Lower leg skin (tissue), 4 donors: ENCODE data around the gene UGT3A2. TPM values are rescaled to one million over a fixed set of nuclear protein-coding genes. Genes with fewer than 3 reads are reported as not detected.

Source experiments
- DNase-seq, 2 donors: peaks; one replicate each; pipeline ENCODE4 v3.0.0-alpha.2; 2019; ENCODE audit warnings: low spot score in 2 of 2
- H3K4me3 ChIP-seq: fragments of 200-600 bp; sonication (generic); 2 replicates; pipeline ENCODE4 v1.5.1; 2017; ENCODE audit warnings: mild to moderate bottlenecking, low read depth; ENCODE audit not compliant: poor library complexity, severe bottlenecking
- CTCF ChIP-seq, 3 donors: fragments of 450-650 bp; IDR thresholded peaks; one replicate each; pipeline ENCODE4 v1.5.1; 2016; ENCODE audit warnings: antibody characterized with exemption in 3 of 3, mild to moderate bottlenecking in 3 of 3, moderate library complexity in 2 of 3
- POLR2A ChIP-seq, 2 donors: fragments of 450-650 bp; IDR thresholded peaks; one replicate each; pipeline ENCODE4 v1.6.1; 2016 to 2017; ENCODE audit warnings: antibody characterized with exemption in 2 of 2, mild to moderate bottlenecking in 1 of 2, moderate library complexity in 1 of 2
- WGBS, 2 donors: methylation state at CpG; one replicate each; pipeline ENCODE4 v1.1.5; 2018; 5-methylcytosine and 5-hydroxymethylcytosine counted together
- intact Hi-C: fragments of 100-400 bp; cut with DNase I; formaldehyde crosslinking; loops from one replicate; pipeline ENCODE4 v1.15.0; 2023; ENCODE audit warnings: low total_unique reads
- total RNA-seq, 4 donors: library from RNA; depleted of rRNA; stranded (reverse); fragments of >200 nt; gene quantifications; one replicate each; pipeline ENCODE4 v1.1.0, GENCODE V29; 2016

Gene UGT3A2
- 10 to 100 TPM in 1 of 4 donors, 1 to 10 TPM in 3; 3.1 to 38.2 (median 7.7) TPM for total RNA-seq

- DNase-seq: no peak
- intact Hi-C loops: no loop called here
- 1 to 2% methylated on average over 15 to 22 of the region's 22 CpGs for WGBS, 2 donors
- TF ChIP-seq POLR2A (IDR thresholded peaks at IDR 0.05) (no peak), CTCF (IDR thresholded peaks at IDR 0.05) (no peak)
- H3K4me3 ChIP-seq: no peak within 1 kb of the TSS
These were observed at the start of gene UGT3A2 for GRCh38 chr5:36066540-36067210. UGT3A2 (minus strand) TSS chr5:36066882; CDS start chr5:36066789, 93 bp downstream.

GRCh38 chr5:36111238-36111637 lies 44.6 kb upstream of the UGT3A2 start:
- intact Hi-C loops: no loop called here
- 86 to 94% methylated on average over 1 of the region's 1 CpG for WGBS, 2 donors
- DNase-seq: no peak
- no peak overlapping the region for H3K4me3 ChIP-seq
- no peak for TF ChIP-seq POLR2A (IDR thresholded peaks at IDR 0.05)
- TF ChIP-seq CTCF (IDR thresholded peaks at IDR 0.05): no peak

- WGBS, 2 donors: 76 to 77% methylated on average over 3 of the region's 3 CpGs
- no peak for DNase-seq
- TF ChIP-seq CTCF (IDR thresholded peaks at IDR 0.05) (no peak), POLR2A (IDR thresholded peaks at IDR 0.05) (no peak)
- no peak overlapping the region for H3K4me3 ChIP-seq
- intact Hi-C loops: no loop called here
These were observed 42.2 kb upstream of the UGT3A2 start for GRCh38 chr5:36108758-36109460.

- no peak for DNase-seq
- whole genome bisulfite sequencing, 2 donors: 92 to 96% methylated on average over 2 of the region's 2 CpGs
- intact Hi-C loops: no loop called here
- no peak overlapping the region for H3K4me3 ChIP-seq
- TF ChIP-seq POLR2A (IDR thresholded peaks at IDR 0.05): no peak
- TF ChIP-seq CTCF (IDR thresholded peaks at IDR 0.05): no peak
These were observed 39.1 kb upstream of the UGT3A2 start for GRCh38 chr5:36105819-36106218.

- TF ChIP-seq CTCF (IDR thresholded peaks at IDR 0.05): no peak
- no peak for TF ChIP-seq POLR2A (IDR thresholded peaks at IDR 0.05)
- intact Hi-C loops: no loop called here
- DNase-seq: no peak
- WGBS, 2 donors: 90 to 94% methylated on average over 3 of the region's 3 CpGs
- H3K4me3 ChIP-seq: no peak overlapping the region
These were observed 33.1 kb upstream of the UGT3A2 start for GRCh38 chr5:36099748-36100147.
